NB4 (cell line): Measurements from ENCODE around the gene WDR5.

Source experiments
- DNase-seq: peaks from one replicate; pipeline ENCODE4 v3.0.0; 2010; ENCODE audit warnings: low read depth
- H3K4me3 ChIP-seq: one replicate; pipeline ENCODE4 v1.5.1; 2011; ENCODE audit warnings: mild to moderate bottlenecking, low read depth, low read length, moderate library complexity
- MYC ChIP-seq: IDR thresholded peaks from 2 replicates; pipeline ENCODE4 v1.6.1; 2011; ENCODE audit warnings: low read depth, low read length
- POLR2A ChIP-seq: IDR thresholded peaks from 2 replicates; pipeline ENCODE4 v1.6.1; 2011; ENCODE audit warnings: mild to moderate bottlenecking; ENCODE audit not compliant: insufficient read length; ENCODE audit errors: extremely low read depth
- TF ChIP-seq, protein P1 (sequence below): IDR thresholded peaks from one replicate; pipeline ENCODE4 v1.5.1; 2012; ENCODE audit warnings: low read depth, low read length
- TF ChIP-seq, protein P2 (sequence below): IDR thresholded peaks from 2 replicates; pipeline ENCODE4 v1.6.1; 2011; ENCODE audit warnings: low read depth, low read length

WDR5 gene

DNA sequence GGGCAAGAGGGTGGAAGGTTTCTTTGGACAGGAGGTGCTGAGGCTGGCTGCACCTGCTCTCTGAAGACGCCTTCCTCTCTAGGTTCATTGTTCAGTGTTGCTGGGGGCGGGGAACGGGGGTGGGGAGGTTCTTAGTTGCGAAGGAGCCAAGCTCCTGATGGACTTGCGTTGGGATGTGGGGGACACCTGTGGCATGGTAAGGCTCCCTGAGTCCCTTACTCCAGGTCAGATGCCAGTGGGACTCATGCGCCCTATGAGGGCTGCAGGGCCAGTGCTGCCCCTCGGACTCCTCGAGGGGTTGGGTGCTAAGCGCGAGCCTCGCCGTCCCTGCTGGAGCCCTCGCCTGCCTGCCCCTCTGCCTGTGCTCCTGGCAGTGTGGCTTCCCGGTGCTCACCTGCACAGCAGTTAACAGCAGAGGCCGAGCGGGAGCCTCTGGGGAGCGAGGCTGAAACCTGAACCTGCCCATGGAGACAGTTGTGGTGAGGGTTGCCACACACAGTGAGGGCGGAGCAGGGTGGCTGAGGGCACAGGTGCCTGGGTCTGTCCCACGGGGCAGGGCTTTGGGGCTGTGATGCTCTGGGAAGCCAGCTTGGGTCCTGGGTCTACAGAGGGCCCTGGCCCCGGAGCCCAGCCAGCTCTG is 23.0 kb downstream of the WDR5 start:
- H3K4me3 ChIP-seq = no peak overlapping the region
- no peak for TF ChIP-seq POLR2A
- TF ChIP-seq, protein P1, sequence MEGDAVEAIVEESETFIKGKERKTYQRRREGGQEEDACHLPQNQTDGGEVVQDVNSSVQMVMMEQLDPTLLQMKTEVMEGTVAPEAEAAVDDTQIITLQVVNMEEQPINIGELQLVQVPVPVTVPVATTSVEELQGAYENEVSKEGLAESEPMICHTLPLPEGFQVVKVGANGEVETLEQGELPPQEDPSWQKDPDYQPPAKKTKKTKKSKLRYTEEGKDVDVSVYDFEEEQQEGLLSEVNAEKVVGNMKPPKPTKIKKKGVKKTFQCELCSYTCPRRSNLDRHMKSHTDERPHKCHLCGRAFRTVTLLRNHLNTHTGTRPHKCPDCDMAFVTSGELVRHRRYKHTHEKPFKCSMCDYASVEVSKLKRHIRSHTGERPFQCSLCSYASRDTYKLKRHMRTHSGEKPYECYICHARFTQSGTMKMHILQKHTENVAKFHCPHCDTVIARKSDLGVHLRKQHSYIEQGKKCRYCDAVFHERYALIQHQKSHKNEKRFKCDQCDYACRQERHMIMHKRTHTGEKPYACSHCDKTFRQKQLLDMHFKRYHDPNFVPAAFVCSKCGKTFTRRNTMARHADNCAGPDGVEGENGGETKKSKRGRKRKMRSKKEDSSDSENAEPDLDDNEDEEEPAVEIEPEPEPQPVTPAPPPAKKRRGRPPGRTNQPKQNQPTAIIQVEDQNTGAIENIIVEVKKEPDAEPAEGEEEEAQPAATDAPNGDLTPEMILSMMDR = no peak
- peak; percentile 12 for DNase-seq

DNA sequence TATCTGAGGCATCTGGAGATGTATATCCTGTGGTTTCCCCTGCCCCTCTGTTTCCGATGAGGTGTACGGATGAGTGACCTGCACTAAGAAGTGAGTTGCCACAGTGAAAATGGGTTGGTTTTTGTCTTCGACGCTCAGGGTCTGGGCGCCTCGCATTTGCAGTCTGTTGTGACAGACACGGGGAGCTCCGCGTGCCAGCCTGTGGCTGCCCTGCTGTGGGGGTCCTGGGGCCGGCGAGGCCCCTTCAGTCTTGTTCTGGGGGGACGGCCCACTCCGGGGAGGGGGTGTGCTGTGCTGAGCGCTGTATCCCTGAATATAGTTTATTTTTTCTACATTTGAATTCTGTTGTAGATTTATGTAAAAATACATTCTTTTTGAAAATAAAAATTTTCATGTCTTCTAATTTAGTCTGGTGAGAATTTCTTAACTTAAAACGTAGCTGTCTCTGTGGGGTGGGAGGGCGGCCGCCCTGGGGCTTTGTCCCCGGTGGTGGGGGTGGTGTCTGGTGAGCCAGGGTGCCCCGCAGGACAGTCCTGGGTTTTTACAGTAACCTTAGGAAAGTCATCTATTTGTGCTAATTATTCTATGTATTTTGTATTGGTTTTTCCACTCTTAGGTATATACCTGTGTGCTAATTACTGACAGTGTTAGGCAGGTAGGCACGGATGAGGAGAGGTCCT is 23.8 kb downstream of the WDR5 start:
- TF ChIP-seq MYC (no peak), POLR2A (no peak)
- TF ChIP-seq, protein P1 = no peak
- TF ChIP-seq, protein P2, sequence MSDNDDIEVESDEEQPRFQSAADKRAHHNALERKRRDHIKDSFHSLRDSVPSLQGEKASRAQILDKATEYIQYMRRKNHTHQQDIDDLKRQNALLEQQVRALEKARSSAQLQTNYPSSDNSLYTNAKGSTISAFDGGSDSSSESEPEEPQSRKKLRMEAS = no peak
- no peak overlapping the region for H3K4me3 ChIP-seq
- no peak for DNase-seq

DNA sequence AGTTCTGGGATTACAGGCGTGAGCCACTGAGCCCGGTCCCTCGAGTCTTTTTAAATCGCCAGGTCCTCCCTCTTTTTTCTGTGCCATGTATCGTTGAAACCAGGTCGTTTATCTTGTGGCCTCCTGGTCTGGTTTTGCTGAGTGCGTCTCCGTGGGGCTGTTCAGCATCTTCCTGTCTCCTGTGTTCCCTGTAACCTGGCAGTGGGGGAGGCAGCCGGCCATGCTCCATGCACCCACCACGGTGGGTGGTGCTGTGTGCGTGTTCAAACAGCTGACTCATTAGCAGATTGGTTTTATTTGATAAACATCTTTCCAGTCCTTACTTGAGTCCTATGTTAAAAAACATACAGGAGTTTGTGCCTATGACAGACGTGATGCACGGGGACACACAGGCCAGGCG is 25.8 kb downstream of the WDR5 start:
- H3K4me3 ChIP-seq = no peak overlapping the region
- DNase-seq = no peak
- TF ChIP-seq MYC (no peak), POLR2A (no peak)
- TF ChIP-seq, protein P2 = no peak
- TF ChIP-seq, protein P1 = no peak

DNA sequence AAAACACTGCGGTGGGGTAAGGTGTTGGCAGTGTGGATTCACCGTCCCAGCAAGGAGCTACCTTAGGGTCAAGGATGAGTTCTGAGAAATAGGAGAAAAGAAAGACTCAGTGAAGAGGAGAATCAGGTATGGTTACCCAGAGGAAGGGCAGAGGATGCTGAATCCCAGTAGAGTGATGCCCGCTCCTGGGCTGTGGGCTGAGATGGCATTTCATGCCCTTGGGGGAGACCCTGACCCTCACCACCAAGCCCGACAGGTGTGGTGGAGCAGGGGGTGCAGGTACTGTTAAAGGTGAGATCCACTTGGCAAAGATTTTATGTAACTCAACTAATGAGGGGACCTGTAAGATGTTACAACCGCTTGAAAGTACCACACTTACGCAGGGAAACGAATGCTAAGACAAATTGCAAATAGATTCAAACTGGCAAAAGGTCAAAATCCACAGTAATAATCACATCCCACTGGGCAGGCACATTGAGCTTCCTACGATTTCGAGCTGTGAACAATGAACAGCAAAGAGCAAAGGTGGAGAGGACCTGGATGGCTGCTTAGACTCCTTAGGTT is 26.4 kb downstream of the WDR5 start:
- DNase-seq = no peak
- TF ChIP-seq, protein P2 = no peak
- TF ChIP-seq, protein P1 = no peak
- no peak for TF ChIP-seq POLR2A
- TF ChIP-seq MYC = no peak
- H3K4me3 ChIP-seq = no peak overlapping the region

DNA sequence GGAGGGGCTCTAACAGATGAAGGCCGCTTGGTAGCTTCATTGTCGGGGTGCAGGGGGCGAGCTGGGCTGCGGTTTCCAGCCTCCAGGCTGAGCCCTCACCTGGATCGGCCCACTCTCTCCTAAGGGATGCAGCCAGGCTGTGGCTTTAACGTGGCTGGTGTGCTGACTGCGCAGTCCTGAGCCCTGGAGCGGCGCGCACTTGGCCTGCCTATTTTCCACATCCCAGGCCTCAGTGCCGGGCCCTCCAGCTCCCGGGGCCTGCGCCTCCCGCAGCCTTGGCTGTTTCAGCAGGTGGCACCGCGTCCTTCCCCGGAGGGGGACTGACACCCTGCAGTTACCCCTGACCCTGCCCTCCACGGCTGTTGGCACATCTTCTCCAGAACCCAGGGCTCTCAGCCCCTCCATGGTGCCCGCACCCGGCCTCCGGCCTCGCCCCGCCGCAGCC is 27.1 kb downstream of the WDR5 start:
- no peak for DNase-seq
- H3K4me3 ChIP-seq = no peak overlapping the region
- TF ChIP-seq, protein P2 = no peak
- no peak for TF ChIP-seq MYC
- TF ChIP-seq, protein P1 = no peak
- no peak for TF ChIP-seq POLR2A
